ENCODE data around the gene PDE8B.

The PDE8B gene

GRCh38 chr5:77186652-77187370 lies 23.7 kb upstream of the PDE8B start:
- intact Hi-C loops (cut with DNase I) = no loop called here
- DNase-seq = no peak

- intact Hi-C loops (cut with DNase I) = no loop called here
- DNase-seq = no peak
Measured at GRCh38 chr5:77189421-77189820, 21.1 kb upstream of the PDE8B start.

- intact Hi-C loops (cut with DNase I) = no loop called here
- no peak for DNase-seq
Measured at GRCh38 chr5:77192441-77193050, 17.9 kb upstream of the PDE8B start.

GRCh38 chr5:77194762-77195161 lies 15.7 kb upstream of the PDE8B start:
- DNase-seq = no peak
- intact Hi-C loops (cut with DNase I) = no loop called here

- no peak for DNase-seq
- intact Hi-C loops (cut with DNase I) = no loop called here
Measured at GRCh38 chr5:77197840-77198554, 12.5 kb upstream of the PDE8B start.

GRCh38 chr5:77200663-77201062 lies 9.8 kb upstream of the PDE8B start:
- no peak for DNase-seq
- intact Hi-C loops (cut with DNase I) = no loop called here

- DNase-seq = no peak
- intact Hi-C loops (cut with DNase I) = no loop called here
Measured at GRCh38 chr5:77202145-77202544, 8.3 kb upstream of the PDE8B start.

GRCh38 chr5:77204967-77205366 lies 5.5 kb upstream of the PDE8B start:
- DNase-seq = no peak
- intact Hi-C loops (cut with DNase I) = no loop called here

GRCh38 chr5:77208507-77209163 lies 1.8 kb upstream of the PDE8B start:
- peak in 5 of 10 donors; percentile 17 to 84 (median 75) for DNase-seq
- intact Hi-C loops (cut with DNase I) = no loop called here

- peak in 6 of 10 donors; percentile 14 to 86 (median 52) for DNase-seq
- intact Hi-C loops (cut with DNase I) = no loop called here
Measured at GRCh38 chr5:77209495-77210090, 887 bp upstream of the PDE8B start.

GRCh38 chr5:77210964-77211690 lies 647 bp downstream of the PDE8B start:
- DNase-seq = peak in 1 of 10 donors; percentile 63
- intact Hi-C loops (cut with DNase I) = no loop called here

- peak in 3 of 10 donors; percentile 20 to 84 (median 66) for DNase-seq
- intact Hi-C loops (cut with DNase I) = no loop called here
Measured at GRCh38 chr5:77211691-77212047, 1.2 kb downstream of the PDE8B start.

GRCh38 chr5:77213601-77214000 lies 3.1 kb downstream of the PDE8B start:
- DNase-seq = no peak
- intact Hi-C loops (cut with DNase I) = no loop called here

GRCh38 chr5:77214151-77214550 lies 3.7 kb downstream of the PDE8B start:
- no peak for DNase-seq
- intact Hi-C loops (cut with DNase I) = no loop called here

- DNase-seq = no peak
- intact Hi-C loops (cut with DNase I) = no loop called here
Measured at GRCh38 chr5:77218263-77218662, 7.8 kb downstream of the PDE8B start.

GRCh38 chr5:77221115-77221514 lies 10.6 kb downstream of the PDE8B start:
- no peak for DNase-seq
- intact Hi-C loops (cut with DNase I) = no loop called here

GRCh38 chr5:77222722-77223121 lies 12.2 kb downstream of the PDE8B start:
- intact Hi-C loops (cut with DNase I) = no loop called here
- DNase-seq = no peak

- intact Hi-C loops (cut with DNase I) = no loop called here
- DNase-seq = no peak
Measured at GRCh38 chr5:77223653-77224052, 13.2 kb downstream of the PDE8B start.

- intact Hi-C loops (cut with DNase I) = no loop called here
- DNase-seq = no peak
Measured at GRCh38 chr5:77224672-77225355, 14.3 kb downstream of the PDE8B start.

GRCh38 chr5:77225531-77225930 lies 15.1 kb downstream of the PDE8B start:
- DNase-seq = no peak
- intact Hi-C loops (cut with DNase I) = no loop called here
